HG03457 (cell line): Measurements from ENCODE around the gene TUBA1B.
"Not testable (repeated sequence)": the region's sequence is repeated elsewhere in the genome, so short reads cannot be mapped to it uniquely, and the experiment has no call there.

Experiments used
- ATAC-seq: cut with Tn5 transposase; IDR thresholded peaks from one replicate; pipeline ENCODE4 v1.9.1; 2021; ENCODE audit warnings: moderate number of reproducible peaks; ENCODE audit not compliant: unreplicated experiment

The TUBA1B gene

DNA sequence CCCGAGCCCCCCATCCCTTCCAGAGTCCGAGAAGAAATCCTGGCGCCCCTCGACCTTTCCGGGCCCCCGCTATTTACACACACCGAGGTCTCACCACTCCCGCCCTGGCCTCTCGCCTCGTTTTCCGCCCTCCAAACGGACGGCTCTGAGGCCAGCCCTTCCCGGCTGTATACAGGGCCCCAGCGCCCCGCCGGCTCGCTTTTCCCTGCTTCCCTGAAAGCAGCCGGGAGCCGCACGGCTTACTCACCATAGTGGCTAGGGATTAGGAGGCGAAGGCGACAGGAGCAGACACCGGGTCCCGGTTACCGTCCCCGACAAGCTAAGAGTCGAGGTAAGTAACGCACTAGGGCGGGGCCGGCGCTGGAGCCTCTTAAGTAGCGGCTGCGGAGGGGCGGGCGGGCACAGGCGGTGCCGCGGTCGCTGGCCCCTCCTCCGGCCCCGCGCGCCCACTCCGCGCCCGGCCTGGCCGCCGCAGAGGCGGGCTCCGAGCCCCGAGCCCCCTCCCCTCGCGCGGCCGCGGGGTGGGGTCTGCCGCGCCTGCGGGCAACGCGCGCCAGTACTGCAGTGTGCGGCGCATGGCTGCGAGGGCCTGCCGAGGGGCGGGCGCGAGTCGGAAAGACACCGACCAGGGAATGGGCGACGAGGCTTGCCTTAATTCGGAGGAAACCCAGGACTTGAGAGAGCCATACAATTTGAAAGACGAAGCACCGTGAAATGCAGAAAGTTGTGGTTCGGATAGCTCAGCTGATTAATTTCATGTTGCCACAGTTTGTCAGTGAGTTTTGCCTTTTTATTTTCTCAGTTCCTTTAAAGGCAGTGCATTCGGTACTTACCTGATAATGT, at the start of gene TUBA1B:
Gene TUBA1B (minus strand): TSS at position 345 of the 843 bp plus-strand sequence. CDS start 95 bp downstream, at position 250.
- ATAC-seq: peak; percentile 50

DNA sequence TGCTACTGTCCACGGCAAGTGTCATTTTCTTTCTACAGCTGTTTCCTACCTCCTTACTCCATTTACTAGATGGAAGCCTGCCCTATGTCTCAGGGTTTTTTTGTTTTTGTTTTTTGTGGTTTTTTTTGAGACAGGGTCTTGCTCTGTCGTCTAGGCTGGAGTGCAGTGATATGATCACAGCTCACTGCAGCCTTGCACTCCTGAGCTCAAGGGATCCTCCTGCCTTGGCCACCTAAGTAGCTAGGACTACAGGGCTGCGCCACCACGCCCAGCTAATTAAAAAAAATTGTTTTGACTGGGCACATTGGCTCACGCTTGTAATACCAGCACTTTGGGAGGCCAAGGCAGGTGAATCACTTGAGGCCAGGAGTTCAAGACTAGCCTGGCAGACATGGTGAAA, 43.0 kb upstream of the TUBA1B start:
- ATAC-seq: no peak

DNA sequence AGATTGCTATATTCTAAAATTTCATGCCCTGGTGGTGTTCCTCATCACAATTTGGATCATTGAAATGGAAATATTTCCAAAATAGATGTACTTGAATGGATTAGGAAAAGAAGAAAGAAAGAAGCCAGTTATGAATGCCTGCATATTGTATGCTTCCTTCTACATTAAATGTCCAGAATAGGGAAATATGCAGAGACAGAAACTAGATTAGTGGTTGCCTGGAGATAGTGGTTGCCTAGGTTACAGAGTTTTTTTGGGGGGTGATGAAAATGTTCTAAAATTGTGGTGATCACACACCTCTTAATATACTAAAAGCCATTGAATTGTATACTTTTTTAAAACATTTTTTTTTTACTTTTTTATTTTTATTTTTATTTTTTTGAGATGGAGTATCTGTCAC, 39.7 kb upstream of the TUBA1B start:
- ATAC-seq: no peak

DNA sequence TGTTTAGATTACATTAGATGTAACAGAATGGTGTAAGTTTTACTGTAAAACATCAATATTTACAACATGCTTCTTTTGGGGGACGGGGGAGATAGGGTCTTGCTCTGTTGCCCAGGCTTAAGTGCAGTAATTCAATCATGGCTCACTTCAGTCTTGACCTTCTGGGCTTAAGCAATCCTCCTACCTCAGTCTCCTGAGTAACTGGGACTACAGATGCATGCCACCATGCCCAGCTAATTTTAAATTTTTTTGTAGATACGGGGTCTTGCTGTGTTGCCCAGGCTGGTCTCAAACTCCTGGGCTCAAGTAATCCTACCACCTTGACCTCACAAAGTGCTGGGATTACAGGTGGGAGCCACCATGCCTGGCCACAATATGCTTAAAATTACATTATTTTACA, 33.9 kb upstream of the TUBA1B start:
- no peak for ATAC-seq

DNA sequence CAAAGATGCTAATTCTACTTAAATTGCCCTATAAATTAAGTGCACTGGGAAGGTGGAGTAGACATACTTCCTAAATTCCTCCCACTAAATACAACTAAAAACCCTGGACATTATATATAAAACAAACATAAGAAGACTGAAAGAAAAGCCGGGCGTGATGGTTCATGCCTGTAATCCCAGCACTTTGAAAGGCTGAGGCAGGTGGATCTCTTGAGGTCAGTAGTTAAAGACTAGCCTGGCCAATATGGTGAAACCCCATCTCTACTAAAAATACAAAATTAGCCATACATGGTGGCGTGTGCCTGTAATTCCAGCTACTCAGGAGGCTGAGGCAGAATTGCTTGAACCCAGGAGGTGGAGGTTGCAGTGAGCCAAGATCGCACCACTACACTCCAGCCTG, 30.7 kb upstream of the TUBA1B start:
- ATAC-seq: not testable (repeated sequence)

DNA sequence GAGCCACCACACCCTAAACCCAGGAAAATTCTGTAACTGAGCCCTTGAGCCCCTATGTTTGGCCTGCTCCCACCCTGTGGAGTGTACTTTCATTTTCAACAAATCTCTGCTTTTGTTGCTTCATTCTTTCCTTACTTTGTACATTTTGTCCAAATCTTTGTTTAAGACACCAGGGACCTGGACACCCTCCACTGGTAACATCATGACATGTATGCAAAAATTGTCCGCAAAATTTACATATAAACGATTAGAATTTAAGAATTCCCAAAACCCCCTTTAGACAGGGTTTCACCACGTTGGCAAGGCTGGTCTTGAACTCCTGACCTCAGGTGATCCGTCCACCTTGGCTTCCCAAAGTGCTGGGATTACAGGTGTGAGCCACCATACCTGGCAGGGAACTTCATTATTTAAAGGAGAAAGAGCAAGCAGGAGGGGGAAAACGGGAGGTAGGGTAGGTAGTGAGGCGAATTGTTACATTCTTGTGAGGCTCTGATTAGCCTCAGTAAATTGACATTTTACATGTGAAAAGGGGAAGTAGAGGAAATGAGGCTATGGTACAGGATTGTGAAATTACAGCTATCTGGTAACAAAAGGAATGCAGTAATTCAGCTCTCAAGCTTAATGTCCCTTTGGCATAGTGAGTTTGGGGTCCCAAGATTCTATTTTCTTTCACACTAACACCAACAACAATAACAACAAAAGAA, 30.0 kb upstream of the TUBA1B start:
- ATAC-seq: no peak

DNA sequence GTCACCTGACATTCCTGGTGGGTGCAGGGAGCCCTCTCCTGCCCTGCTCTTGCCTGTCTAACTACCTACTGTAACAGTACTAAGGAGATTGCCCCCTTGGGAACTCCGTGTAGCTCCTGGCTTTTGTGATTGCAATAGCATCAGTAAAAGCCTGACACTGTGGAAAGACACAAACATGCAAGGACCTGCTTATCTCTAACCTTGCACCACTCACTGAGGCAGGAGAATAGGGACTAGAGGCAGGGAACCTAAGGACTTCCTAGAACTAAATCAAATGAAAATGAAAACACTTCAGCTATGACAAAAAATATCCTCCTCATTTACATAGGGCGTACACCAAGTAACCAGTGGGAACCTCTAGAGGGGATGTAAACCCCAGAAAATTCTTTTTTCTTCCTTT, 29.2 kb upstream of the TUBA1B start:
- ATAC-seq: no peak

DNA sequence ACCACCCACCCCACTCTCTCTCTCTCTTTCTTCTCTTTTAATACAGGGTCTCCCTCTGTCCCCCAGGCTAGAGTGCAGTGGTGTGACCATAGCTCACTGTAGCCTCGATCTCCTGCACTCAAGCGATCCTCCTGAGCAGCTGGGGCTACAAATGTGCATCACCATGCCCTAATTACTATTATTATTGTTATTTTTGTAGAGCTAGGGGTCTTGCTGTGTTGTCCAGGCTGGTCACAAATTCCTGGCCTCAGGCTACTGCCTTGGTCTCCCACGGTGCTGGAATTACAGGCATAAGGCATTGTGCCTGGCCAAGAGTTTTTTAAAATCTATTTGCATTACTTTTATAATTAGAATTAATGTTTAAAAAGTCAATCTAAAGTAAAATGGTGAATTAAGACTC, 23.0 kb upstream of the TUBA1B start:
- ATAC-seq: no peak

DNA sequence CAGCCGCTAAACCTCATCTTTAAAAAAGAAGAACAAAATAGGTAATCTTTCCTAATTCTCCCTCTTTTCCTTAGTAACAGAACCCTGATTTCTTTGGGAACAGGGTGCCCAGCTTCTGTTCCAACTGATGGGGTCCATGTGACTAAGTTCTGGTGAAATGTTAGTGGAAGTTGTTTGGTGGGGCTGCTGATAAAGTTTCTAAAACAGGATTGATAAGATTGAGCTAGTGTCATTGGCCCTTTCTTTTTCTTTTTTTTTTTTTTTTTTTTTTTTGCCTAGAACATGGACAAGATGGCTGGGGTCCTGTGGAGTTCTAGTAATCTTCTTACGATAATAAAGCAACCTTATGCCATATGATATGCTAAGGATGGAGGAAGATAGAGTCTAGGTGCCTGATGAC, 16.2 kb upstream of the TUBA1B start:
- no peak for ATAC-seq

DNA sequence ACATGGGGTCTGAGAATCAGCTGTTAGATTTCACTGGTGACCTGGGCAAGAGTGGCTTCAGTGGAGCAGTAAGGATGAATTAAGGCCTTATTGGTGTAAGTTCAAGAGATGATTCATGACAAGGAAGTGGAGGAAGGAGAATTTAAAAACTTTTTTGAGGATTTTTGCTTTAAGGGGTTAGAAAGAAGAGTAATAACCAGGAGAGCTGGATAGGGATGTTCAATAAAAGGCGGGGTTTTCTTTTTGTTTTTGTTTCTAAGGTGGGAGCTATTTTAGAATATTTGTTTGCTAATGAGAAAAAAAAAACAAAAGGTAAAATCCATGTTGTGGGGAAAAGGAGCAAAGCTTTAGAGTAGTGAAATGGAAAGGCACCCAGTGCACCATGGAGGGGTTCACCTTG, 15.2 kb upstream of the TUBA1B start:
- ATAC-seq: no peak

DNA sequence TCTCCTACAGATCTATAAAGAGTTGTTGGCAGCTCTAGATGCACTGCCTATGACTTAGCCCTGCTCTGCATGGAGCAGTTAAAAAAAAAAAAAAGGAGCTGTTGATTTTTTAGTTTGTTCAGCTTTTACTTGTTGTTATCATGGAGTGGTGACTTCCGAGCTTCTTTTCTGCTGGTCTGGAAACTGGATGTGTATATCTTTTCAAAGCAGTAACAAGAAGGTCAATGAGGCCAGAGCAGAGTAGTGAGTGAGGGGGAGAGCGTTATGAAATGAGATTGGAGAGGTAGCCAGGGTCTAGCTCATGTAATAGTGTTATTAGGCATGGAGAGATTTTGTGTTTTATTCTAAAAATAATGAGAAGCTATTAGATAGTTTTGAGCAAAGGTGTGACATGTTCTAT, 13.2 kb upstream of the TUBA1B start:
- no peak for ATAC-seq

DNA sequence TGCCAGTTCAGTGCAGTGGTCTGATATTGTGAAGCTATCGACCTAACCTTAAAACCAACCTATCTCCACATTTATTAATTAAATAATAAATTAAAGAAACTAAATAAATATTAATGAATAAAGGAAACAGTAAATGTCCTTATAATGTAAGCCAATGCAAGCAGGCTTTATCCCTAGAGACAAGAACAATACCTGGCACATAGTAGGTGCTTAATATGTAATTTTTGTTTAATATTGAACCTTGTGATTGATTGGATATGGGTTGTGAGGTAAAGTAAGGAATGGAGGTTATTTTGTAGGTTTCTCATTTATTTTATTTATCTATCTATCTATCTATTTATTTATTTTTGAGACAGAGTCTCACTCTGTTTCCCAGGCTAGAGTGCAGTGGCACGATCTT, 7.8 kb upstream of the TUBA1B start:
- ATAC-seq: no peak

DNA sequence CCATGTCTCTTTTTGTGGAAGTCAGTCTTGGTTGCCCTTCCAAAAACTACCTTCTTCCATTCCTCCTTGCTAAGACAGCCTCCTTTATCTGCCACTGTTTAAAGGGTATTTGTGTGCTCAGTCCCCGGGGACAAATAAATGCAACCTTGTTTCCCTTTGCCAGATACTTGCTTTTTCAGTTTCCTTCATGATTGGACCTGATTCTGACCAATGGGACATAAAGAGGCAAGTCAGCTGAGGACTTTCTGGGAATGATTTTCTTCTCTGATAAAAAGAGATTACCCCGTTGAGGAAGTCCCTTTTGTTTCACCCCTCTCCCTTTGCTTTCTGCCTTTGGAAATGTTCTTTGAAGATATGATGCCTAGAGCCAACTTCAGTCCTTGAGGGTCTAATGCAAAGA, 7.4 kb upstream of the TUBA1B start:
- ATAC-seq: no peak

DNA sequence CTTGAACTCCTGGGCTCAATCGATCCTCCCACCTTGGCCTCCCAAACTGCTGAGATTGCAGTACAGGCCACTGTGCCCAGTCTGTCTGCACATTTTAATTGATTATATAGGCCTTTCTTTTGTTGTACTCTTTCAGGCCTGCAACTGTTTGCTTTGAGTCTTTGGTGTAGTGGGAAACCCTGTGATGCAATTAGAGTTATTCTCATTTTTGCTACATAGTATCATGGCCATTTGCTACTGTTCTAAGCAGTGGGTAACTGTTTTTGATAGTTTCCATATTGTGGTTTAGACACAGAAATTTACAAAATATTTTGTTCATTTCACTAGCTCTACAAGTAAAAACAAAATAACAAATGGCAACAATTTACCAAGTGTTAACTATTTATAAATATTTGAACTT, 6.3 kb upstream of the TUBA1B start:
- ATAC-seq: no peak

DNA sequence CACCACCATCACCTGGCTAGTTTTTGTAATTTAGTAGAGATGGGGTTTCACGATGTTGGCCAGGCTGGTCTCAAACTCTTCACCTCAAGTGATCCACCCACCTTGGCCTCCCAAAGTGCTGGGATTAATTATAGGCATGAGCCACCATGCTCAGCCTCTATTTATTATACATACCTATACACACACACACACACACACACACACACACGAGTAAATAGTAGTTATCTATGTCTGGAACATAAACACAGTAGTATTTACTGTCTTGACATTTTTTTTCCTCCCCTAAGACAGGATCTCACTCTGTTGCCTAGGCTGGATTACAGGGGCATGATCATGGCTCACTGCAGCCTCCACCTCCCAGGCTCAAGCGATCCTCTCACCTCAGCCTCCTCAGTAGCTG, 5.8 kb upstream of the TUBA1B start:
- not testable (repeated sequence) for ATAC-seq

DNA sequence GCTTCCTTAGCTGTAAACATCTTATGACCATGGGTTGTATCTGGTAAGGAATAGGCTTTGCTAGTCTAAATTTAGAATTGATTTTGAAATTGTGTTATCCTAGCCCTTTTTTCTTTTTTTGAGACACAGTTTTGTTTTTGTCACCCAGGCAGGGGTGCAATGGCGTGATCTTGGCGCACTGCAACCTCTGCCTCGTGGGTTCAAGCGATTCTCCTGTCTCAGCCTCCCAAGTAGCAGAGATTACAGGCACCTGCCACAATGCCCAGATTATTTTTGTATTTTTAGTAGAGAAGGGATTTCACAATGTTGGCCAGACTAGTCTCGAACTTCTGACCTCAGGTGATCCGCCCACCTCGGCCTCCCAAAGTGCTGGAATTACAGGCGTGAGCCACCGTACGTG, 2.4 kb upstream of the TUBA1B start:
- no peak for ATAC-seq

DNA sequence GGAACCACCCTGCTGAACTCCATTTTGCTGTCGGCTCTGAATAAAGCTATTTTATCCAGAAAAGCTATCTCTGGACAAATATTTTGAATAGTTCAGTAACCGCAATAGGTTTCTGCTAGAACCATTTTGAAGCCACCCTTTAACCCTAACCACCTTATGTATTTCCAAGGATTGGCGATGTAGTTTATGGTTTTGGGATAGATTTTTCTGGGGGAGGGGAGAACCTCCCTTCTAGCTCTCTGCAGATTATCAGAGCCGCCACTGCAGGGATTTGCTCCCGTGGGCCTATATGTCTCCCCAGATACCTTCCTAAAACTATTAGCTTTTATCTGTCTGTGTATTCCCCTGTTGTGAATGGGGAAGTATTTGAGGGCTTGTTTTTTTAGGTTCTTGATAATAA, 1.8 kb upstream of the TUBA1B start:
- ATAC-seq: no peak

DNA sequence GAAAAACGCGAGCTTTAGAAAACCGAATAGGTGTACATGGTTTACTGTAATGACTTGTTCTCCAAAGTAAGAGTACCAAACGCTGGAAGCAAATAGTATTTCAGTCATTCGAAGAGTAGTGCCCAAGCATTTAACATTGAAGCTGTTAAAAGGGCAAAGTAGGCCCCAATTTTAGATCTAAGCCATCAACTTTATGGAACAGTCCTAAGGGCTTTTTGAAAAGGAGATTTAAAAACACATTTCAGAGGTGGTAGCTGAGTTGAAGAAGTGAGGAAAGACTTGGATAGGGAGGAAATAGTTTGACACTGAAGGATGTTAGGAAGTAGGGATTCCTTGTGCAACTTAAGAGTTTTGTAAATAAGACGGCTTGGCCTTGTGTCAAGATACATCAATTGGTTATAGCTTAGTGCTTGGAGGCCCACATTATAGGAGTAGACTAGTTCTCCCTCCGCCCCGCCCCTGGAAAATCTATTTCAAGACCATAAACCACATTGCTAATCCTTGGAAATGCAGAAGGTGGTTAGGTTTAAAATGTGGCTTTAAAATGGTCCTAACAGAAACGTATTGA, 783 bp upstream of the TUBA1B start:
- no peak for ATAC-seq

DNA sequence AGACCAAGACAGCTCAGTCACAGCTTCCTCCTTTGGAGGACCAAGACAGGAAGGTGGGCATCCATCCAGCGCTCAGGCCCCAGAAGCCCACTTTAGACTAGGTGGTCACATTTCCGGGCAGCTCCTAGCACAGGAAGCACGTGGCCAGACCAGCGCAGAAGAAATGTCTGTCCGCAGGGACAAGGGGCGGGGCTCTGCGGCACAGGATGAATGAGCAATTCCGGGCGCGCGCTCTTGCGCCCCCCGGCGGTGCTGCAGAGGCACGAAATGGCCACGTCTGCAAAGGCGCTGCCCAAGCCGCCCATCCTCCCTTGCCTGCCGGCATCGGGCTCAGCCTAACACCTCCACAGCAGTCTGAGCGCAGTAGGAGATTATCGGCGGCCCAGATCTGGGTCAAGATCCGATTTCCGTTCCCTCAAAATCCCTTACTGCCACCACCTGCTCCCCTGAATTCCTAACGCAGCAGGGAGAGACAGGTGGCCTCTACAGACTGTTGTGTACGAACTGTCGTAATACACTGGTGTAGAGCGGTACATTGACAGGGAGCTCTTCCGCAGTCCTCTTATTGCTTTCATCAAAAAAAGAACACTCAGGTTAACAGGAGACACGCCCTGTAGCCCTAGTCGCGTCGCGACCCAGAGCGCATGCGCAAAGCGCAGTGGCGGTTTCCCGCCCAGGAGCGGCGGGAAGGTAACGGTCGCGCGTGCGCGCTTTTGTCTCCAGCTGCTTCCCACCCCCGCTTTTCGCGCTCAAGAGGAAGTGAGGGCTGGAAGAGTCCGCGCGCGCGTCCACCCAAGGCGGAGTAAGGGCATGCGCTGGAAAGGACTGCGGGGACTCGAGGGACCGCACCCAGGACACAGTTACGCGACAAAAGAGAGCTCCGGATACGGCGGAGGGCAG, 794 bp downstream of the TUBA1B start:
- ATAC-seq: peak; percentile 33

DNA sequence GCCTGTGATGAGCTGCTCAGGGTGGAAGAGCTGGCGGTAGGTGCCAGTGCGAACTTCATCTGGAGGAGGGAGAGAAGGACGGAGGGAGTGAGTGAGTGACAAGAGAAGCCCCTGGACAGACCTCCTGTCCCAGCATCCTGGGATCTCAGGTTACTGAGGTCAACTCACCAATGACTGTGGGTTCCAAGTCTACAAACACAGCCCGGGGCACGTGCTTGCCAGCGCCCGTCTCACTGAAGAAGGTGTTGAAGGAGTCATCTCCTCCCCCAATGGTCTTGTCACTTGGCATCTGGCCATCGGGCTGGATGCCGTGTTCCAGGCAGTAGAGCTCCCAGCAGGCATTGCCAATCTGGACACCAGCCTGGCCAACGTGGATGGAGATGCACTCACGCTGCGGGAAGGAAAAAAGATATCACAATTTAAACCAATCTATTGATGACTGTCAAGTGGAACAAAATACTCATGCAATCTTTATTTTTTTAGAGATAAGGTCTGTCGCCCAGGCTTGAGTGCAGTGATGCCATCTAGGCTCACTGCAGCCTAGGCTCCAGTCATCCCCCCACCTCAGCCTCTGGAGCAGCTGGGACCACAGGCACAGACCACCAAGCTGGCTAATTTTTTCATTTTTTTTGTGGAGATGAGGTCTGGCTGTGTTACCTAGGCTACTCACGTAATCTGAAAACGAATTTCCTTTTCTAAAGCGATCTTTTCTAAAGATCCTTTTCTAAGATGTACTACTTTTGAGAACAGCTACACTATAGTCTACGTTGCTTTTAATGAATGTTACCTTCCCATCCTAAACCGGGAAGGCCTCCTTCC, 1.7 kb downstream of the TUBA1B start:
- ATAC-seq: no peak
